Loucy (cell line): ENCODE results near the gene LUC7L.

ENCODE experiments used
- H2AFZ ChIP-seq: fragments of 200-600 bp; sonication (generic); 2 replicates; pipeline ENCODE4 v1.6.0; 2016; ENCODE audit warnings: antibody characterized with exemption, mild to moderate bottlenecking, low read length, moderate library complexity
- H3F3A ChIP-seq: fragments of 200-600 bp; 2 replicates; pipeline ENCODE4 v1.6.0; 2016; ENCODE audit warnings: antibody characterized with exemption, low read depth, mild to moderate bottlenecking
- H3K27me3 ChIP-seq: fragments of 200-600 bp; sonication (generic); 2 replicates; pipeline ENCODE4 v1.6.1; 2014; ENCODE audit warnings: low read length, mild to moderate bottlenecking; ENCODE audit not compliant: insufficient read depth, poor library complexity, severe bottlenecking
- H3K36me3 ChIP-seq: fragments of 200-600 bp; sonication (generic); 2 replicates; pipeline ENCODE4 v1.6.1; 2016; ENCODE audit warnings: low read length; ENCODE audit not compliant: insufficient read depth
- H3K4me1 ChIP-seq: fragments of 200-600 bp; sonication (generic); 2 replicates; pipeline ENCODE4 v1.5.1; 2014; ENCODE audit warnings: low read length, mild to moderate bottlenecking; ENCODE audit not compliant: insufficient read depth, poor library complexity, severe bottlenecking
- H3K4me2 ChIP-seq: fragments of 200-600 bp; sonication (generic); 2 replicates; pipeline ENCODE4 v1.6.0; 2014; ENCODE audit warnings: antibody characterized with exemption, low read length, low read depth, mild to moderate bottlenecking; ENCODE audit not compliant: poor library complexity, severe bottlenecking
- H3K4me3 ChIP-seq: fragments of 200-600 bp; sonication (generic); 2 replicates; pipeline ENCODE4 v1.5.1; 2014; ENCODE audit warnings: low read length, mild to moderate bottlenecking, mixed read lengths; ENCODE audit not compliant: poor library complexity, severe bottlenecking
- H3K79me2 ChIP-seq: fragments of 200-600 bp; sonication (generic); 2 replicates; pipeline ENCODE4 v1.6.1; 2014; ENCODE audit warnings: low read length; ENCODE audit not compliant: insufficient read depth
- H3K9ac ChIP-seq: fragments of 200-600 bp; sonication (generic); 2 replicates; pipeline ENCODE4 v1.6.0; 2014; ENCODE audit warnings: mild to moderate bottlenecking, low read depth, low read length, moderate library complexity; ENCODE audit not compliant: poor library complexity, severe bottlenecking
- H3K9me2 ChIP-seq: fragments of 200-600 bp; sonication (generic); replicated peaks from 2 replicates; pipeline ENCODE4 v1.6.1; 2016; ENCODE audit warnings: low read depth, low read length, mixed read lengths
- H3K9me3 ChIP-seq: fragments of 200-600 bp; sonication (generic); 2 replicates; pipeline ENCODE4 v1.6.1; 2014; ENCODE audit warnings: mild to moderate bottlenecking, antibody characterized with exemption, low read length, low read depth; ENCODE audit not compliant: insufficient read depth
- H4K20me1 ChIP-seq: fragments of 200-600 bp; sonication (generic); 2 replicates; pipeline ENCODE4 v1.6.0; 2014; ENCODE audit warnings: antibody characterized with exemption, low read length, mild to moderate bottlenecking; ENCODE audit not compliant: insufficient read depth, poor library complexity, severe bottlenecking
- CTCF ChIP-seq: fragments of 200-600 bp; sonication (generic); conservative IDR thresholded peaks from 2 replicates; pipeline ENCODE4 v1.5.1; 2014; ENCODE audit warnings: mild to moderate bottlenecking, antibody characterized with exemption, low read length
- EZH2phosphoT487 ChIP-seq: fragments of 200-600 bp; IDR thresholded peaks from 2 replicates; pipeline ENCODE4 v1.6.1; 2018; ENCODE audit warnings: antibody characterized with exemption, mild to moderate bottlenecking, moderate library complexity, borderline replicate concordance

LUC7L gene

DNA sequence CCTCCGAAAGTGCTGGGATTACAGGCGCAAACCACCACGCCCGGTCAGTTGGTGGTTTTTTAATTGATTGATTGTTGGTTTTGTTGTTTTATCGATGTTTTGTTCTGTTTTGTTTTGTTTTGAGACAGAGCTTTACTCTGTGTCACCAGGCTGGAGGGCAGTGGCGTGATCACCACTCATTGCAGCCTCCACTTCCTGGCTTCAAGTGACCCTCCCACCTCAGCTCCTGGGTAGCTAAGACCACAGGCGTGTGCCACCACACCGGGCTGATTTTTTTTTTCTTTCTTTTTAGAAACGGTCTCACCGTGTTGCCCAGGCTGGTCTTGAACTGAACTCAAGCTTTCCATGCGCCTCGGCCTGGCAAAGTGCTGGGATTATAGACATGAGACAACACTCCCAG is 17.8 kb upstream of the LUC7L start:
- Histone ChIP-seq H3K9ac (no peak overlapping the region), H3K36me3 (no peaks in the 10 kb centered on the region), H3K4me3 (no peak overlapping the region), H4K20me1 (no peaks in the 10 kb centered on the region), H2AFZ (no peak overlapping the region), H3K4me1 (peaks cover 13% of the 10 kb centered on the region), H3K4me2 (no peak overlapping the region), H3K27me3 (no peaks in the 10 kb centered on the region), H3F3A (no peaks in the 10 kb centered on the region), H3K9me3 (no peaks in the 10 kb centered on the region), H3K79me2 (no peaks in the 10 kb centered on the region), H3K9me2 (no peaks in the 10 kb centered on the region)
- TF ChIP-seq CTCF (no peak), EZH2phosphoT487 (no peak)

DNA sequence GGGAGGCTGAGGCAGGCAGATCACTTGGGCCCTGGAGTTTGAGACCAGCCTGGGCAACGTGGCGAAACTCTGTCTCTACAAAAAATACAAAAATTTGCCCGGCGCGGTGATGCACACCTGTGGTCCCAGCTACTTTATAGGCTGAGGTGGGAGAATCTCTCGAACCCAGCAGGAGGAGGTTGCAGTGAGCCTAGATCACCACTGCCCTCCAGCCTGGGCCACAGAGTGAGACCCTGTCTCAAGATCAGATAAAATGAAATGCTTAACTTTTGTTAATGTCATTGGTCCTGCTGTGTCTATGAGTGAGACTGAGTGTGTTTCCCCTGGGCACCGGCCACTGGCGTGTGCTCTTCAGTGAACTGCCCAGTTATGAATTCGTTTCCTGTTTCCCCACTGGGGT is 15.9 kb upstream of the LUC7L start:
- Histone ChIP-seq H3F3A (no peaks in the 10 kb centered on the region), H3K4me1 (peaks cover 7% of the 10 kb centered on the region), H3K9me3 (no peaks in the 10 kb centered on the region), H3K9ac (no peak overlapping the region), H3K4me3 (no peak overlapping the region), H4K20me1 (no peaks in the 10 kb centered on the region), H2AFZ (no peak overlapping the region), H3K36me3 (no peaks in the 10 kb centered on the region), H3K79me2 (no peaks in the 10 kb centered on the region), H3K4me2 (no peak overlapping the region), H3K27me3 (no peaks in the 10 kb centered on the region), H3K9me2 (no peaks in the 10 kb centered on the region)
- TF ChIP-seq CTCF, result no peak
- no peak for TF ChIP-seq EZH2phosphoT487

DNA sequence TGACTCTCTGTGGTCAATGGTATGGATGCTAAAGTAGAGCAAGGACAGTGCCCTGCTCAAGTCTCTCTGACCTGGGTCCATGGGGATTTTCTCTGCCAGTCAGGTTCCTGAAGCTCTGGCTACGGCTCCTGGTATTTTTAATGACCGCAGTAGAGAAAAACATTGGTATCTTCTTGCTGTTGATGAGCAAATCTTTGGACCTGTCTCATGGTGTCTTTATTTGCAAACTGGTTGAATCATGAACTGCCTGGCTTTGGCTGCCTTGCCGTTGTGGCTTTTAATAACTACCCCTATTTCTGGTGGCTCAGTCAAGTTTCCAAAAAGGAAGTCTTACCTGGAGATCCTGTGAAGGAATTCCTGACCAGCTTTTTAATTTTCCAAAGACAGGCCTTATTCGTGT is 14.1 kb upstream of the LUC7L start:
- no peaks in the 10 kb centered on the region for H3K9me3 ChIP-seq
- no peak overlapping the region for H3K9ac ChIP-seq
- no peaks in the 10 kb centered on the region for H4K20me1 ChIP-seq
- no peaks in the 10 kb centered on the region for H3K79me2 ChIP-seq
- H3K27me3 ChIP-seq, result no peaks in the 10 kb centered on the region
- H3F3A ChIP-seq, result no peaks in the 10 kb centered on the region
- H3K36me3 ChIP-seq, result no peaks in the 10 kb centered on the region
- H2AFZ ChIP-seq, result no peak overlapping the region
- no peak overlapping the region for H3K4me3 ChIP-seq
- no peaks in the 10 kb centered on the region for H3K9me2 ChIP-seq
- H3K4me1 ChIP-seq, result peaks cover 7% of the 10 kb centered on the region
- no peak overlapping the region for H3K4me2 ChIP-seq
- no peak for TF ChIP-seq CTCF
- no peak for TF ChIP-seq EZH2phosphoT487
